Lower leg skin (tissue), 3 donors: ENCODE measurements around the gene ITPRIPL1.

Source experiments
- POLR2A ChIP-seq, 2 donors: fragments of 450-650 bp; IDR thresholded peaks; one replicate each; pipeline ENCODE4 v1.6.1; 2016 to 2017; ENCODE audit warnings: antibody characterized with exemption in 2 of 2, mild to moderate bottlenecking in 1 of 2, moderate library complexity in 1 of 2
- TF ChIP-seq, protein P1 (sequence below), 3 donors: fragments of 450-650 bp; IDR thresholded peaks; one replicate each; pipeline ENCODE4 v1.5.1; 2016; ENCODE audit warnings: antibody characterized with exemption in 3 of 3, mild to moderate bottlenecking in 3 of 3, moderate library complexity in 2 of 3

GRCh38 chr2:96315005-96315399, 10.1 kb upstream of the ITPRIPL1 start:
- TF ChIP-seq, protein P1, sequence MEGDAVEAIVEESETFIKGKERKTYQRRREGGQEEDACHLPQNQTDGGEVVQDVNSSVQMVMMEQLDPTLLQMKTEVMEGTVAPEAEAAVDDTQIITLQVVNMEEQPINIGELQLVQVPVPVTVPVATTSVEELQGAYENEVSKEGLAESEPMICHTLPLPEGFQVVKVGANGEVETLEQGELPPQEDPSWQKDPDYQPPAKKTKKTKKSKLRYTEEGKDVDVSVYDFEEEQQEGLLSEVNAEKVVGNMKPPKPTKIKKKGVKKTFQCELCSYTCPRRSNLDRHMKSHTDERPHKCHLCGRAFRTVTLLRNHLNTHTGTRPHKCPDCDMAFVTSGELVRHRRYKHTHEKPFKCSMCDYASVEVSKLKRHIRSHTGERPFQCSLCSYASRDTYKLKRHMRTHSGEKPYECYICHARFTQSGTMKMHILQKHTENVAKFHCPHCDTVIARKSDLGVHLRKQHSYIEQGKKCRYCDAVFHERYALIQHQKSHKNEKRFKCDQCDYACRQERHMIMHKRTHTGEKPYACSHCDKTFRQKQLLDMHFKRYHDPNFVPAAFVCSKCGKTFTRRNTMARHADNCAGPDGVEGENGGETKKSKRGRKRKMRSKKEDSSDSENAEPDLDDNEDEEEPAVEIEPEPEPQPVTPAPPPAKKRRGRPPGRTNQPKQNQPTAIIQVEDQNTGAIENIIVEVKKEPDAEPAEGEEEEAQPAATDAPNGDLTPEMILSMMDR (IDR thresholded peaks at IDR 0.05), result no peak
- TF ChIP-seq POLR2A (IDR thresholded peaks at IDR 0.05), result no peak
